SK-N-SH treated with all-trans-retinoic acid at 6 μM for 48 hours (cell line): ENCODE data around the gene IGFBP7.

Experiments used
- ATAC-seq: fragments of 200-7000 bp; cut with Tn5 transposase; 3 replicates; pipeline ENCODE4 v1.9.1; 2020; ENCODE audit warnings: mild to moderate bottlenecking, moderate library complexity
- ARNTL ChIP-seq: fragments of 450-650 bp; formaldehyde crosslinking; IDR thresholded peaks from 2 replicates; pipeline ENCODE4 v1.5.0; 2020; ENCODE audit warnings: low read depth, mild to moderate bottlenecking, moderate library complexity, borderline replicate concordance
- BACH2 ChIP-seq: fragments of 250-450 bp; sonication (Bioruptor Pico); IDR thresholded peaks from 2 replicates; pipeline ENCODE4 v1.9.0; 2021; ENCODE audit warnings: mild to moderate bottlenecking, borderline replicate concordance
- CSRNP3 ChIP-seq: fragments of 250-450 bp; sonication (Bioruptor Pico); IDR thresholded peaks from 2 replicates; pipeline ENCODE4 v1.5.1; 2021; ENCODE audit warnings: mild to moderate bottlenecking, moderate library complexity
- ESRRG ChIP-seq: fragments of 250-450 bp; sonication (Bioruptor Pico); IDR thresholded peaks from 2 replicates; pipeline ENCODE4 v1.6.1; 2021; ENCODE audit warnings: mild to moderate bottlenecking
- GLIS3 ChIP-seq: fragments of 250-450 bp; sonication (Bioruptor Pico); IDR thresholded peaks from 2 replicates; pipeline ENCODE4 v1.5.0; 2020; ENCODE audit warnings: mild to moderate bottlenecking, moderate library complexity
- ISL1 ChIP-seq: fragments of 250-450 bp; sonication (Bioruptor Pico); IDR thresholded peaks from 2 replicates; pipeline ENCODE4 v2.1.2; 2022; ENCODE audit warnings: mild to moderate bottlenecking, moderate library complexity
- OSR1 ChIP-seq: fragments of 250-450 bp; sonication (Bioruptor Pico); IDR thresholded peaks from 2 replicates; pipeline ENCODE4 v1.8.0; 2022; ENCODE audit warnings: moderate library complexity, mild to moderate bottlenecking, inconsistent platforms
- PATZ1 ChIP-seq: fragments of 250-450 bp; sonication (Bioruptor Pico); IDR thresholded peaks from 2 replicates; pipeline ENCODE4 v1.8.0; 2020; ENCODE audit warnings: mild to moderate bottlenecking, moderate library complexity, borderline replicate concordance
- POU6F1 ChIP-seq: fragments of 250-450 bp; sonication (Bioruptor Pico); IDR thresholded peaks from 2 replicates; pipeline ENCODE4 v1.8.0; 2021; ENCODE audit warnings: low read depth, mild to moderate bottlenecking, moderate library complexity, borderline replicate concordance
- PPARA ChIP-seq: fragments of 250-450 bp; sonication (Bioruptor Pico); IDR thresholded peaks from 2 replicates; pipeline ENCODE4 v1.5.0; 2020; ENCODE audit warnings: mild to moderate bottlenecking, borderline replicate concordance
- RARB ChIP-seq: fragments of 250-450 bp; sonication (Bioruptor Pico); IDR thresholded peaks from 2 replicates; pipeline ENCODE4 v1.8.0; 2021; ENCODE audit warnings: mild to moderate bottlenecking, moderate library complexity
- TCF4 ChIP-seq: fragments of 250-450 bp; sonication (Bioruptor Pico); IDR thresholded peaks from 2 replicates; pipeline ENCODE4 v1.8.0; 2021; ENCODE audit warnings: mild to moderate bottlenecking, moderate library complexity, borderline replicate concordance
- TOX ChIP-seq: fragments of 250-450 bp; sonication (Bioruptor Pico); IDR thresholded peaks from 2 replicates; pipeline ENCODE4 v1.8.0; 2021; ENCODE audit warnings: mild to moderate bottlenecking, moderate library complexity, borderline replicate concordance
- ZC3H10 ChIP-seq: fragments of 250-450 bp; sonication (Bioruptor Pico); IDR thresholded peaks from 2 replicates; pipeline ENCODE4 v1.5.1; 2021; ENCODE audit warnings: mild to moderate bottlenecking, moderate library complexity
- ZFP3 ChIP-seq: fragments of 250-450 bp; sonication (Bioruptor Pico); IDR thresholded peaks from 2 replicates; pipeline ENCODE4 v1.5.0; 2020; ENCODE audit warnings: mild to moderate bottlenecking, moderate library complexity
- ZFP30 ChIP-seq: fragments of 450-650 bp; formaldehyde crosslinking; IDR thresholded peaks from 2 replicates; pipeline ENCODE4 v1.5.0; 2022; ENCODE audit warnings: mild to moderate bottlenecking, moderate library complexity
- ZNF565 ChIP-seq: fragments of 450-650 bp; formaldehyde crosslinking; conservative IDR thresholded peaks from 2 replicates; pipeline ENCODE4 v1.5.0; 2020; ENCODE audit warnings: low read depth, mild to moderate bottlenecking, moderate library complexity
- ZNF70 ChIP-seq: fragments of 450-650 bp; formaldehyde crosslinking; IDR thresholded peaks from 2 replicates; pipeline ENCODE4 v1.5.0; 2020; ENCODE audit warnings: mild to moderate bottlenecking, moderate library complexity
- ZNF8 ChIP-seq: fragments of 450-650 bp; formaldehyde crosslinking; IDR thresholded peaks from 2 replicates; pipeline ENCODE4 v1.5.0; 2020; ENCODE audit warnings: mild to moderate bottlenecking, moderate library complexity
- TF ChIP-seq, protein P1 (sequence below): fragments of 250-450 bp; sonication (Bioruptor Pico); IDR thresholded peaks from 2 replicates; pipeline ENCODE4 v1.5.0; 2020; ENCODE audit warnings: mild to moderate bottlenecking, moderate library complexity

The IGFBP7 gene

GRCh38 chr4:57041020-57041419 lies 69.2 kb downstream of the IGFBP7 start:
- TF ChIP-seq POU6F1 (CRISPR knock-in tag): no peak
- no peak for TF ChIP-seq CSRNP3 (CRISPR knock-in tag)
- no peak for TF ChIP-seq RARB
- no peak for TF ChIP-seq ZNF565
- no peak for TF ChIP-seq PATZ1
- no peak for TF ChIP-seq ISL1
- TF ChIP-seq ZC3H10 (CRISPR knock-in tag): no peak
- TF ChIP-seq ZNF70 (CRISPR knock-in tag): no peak
- no peak for TF ChIP-seq OSR1 (CRISPR knock-in tag)
- no peak for TF ChIP-seq TOX
- no peak for TF ChIP-seq PPARA (CRISPR knock-in tag)
- ATAC-seq: no peak

- ATAC-seq: no peak
These were observed 69.7 kb downstream of the IGFBP7 start for GRCh38 chr4:57040510-57040909.

More at GRCh38 chr4:57040510-57040909, 69.7 kb downstream of the IGFBP7 start:
- TF ChIP-seq RARB: no peak
- no peak for TF ChIP-seq ZFP3 (CRISPR knock-in tag)
- TF ChIP-seq, protein P1, sequence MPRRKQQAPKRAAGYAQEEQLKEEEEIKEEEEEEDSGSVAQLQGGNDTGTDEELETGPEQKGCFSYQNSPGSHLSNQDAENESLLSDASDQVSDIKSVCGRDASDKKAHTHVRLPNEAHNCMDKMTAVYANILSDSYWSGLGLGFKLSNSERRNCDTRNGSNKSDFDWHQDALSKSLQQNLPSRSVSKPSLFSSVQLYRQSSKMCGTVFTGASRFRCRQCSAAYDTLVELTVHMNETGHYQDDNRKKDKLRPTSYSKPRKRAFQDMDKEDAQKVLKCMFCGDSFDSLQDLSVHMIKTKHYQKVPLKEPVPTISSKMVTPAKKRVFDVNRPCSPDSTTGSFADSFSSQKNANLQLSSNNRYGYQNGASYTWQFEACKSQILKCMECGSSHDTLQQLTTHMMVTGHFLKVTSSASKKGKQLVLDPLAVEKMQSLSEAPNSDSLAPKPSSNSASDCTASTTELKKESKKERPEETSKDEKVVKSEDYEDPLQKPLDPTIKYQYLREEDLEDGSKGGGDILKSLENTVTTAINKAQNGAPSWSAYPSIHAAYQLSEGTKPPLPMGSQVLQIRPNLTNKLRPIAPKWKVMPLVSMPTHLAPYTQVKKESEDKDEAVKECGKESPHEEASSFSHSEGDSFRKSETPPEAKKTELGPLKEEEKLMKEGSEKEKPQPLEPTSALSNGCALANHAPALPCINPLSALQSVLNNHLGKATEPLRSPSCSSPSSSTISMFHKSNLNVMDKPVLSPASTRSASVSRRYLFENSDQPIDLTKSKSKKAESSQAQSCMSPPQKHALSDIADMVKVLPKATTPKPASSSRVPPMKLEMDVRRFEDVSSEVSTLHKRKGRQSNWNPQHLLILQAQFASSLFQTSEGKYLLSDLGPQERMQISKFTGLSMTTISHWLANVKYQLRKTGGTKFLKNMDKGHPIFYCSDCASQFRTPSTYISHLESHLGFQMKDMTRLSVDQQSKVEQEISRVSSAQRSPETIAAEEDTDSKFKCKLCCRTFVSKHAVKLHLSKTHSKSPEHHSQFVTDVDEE (CRISPR knock-in tag): no peak
- TF ChIP-seq GLIS3: no peak
- TF ChIP-seq POU6F1 (CRISPR knock-in tag): no peak
- TF ChIP-seq CSRNP3 (CRISPR knock-in tag): no peak
- no peak for TF ChIP-seq ARNTL
- no peak for TF ChIP-seq OSR1 (CRISPR knock-in tag)
- no peak for TF ChIP-seq ZNF8 (CRISPR knock-in tag)
- TF ChIP-seq BACH2: no peak
- TF ChIP-seq ZNF70 (CRISPR knock-in tag): no peak
- no peak for TF ChIP-seq ZFP30 (CRISPR knock-in tag)
- no peak for TF ChIP-seq PATZ1
- TF ChIP-seq ESRRG (CRISPR knock-in tag): no peak
- TF ChIP-seq PPARA (CRISPR knock-in tag): no peak
- no peak for TF ChIP-seq TCF4
- TF ChIP-seq ZNF565: no peak
- TF ChIP-seq ZC3H10 (CRISPR knock-in tag): no peak
